Measurements from ENCODE around the gene PLCB1. TPM values are rescaled to one million over a fixed set of nuclear protein-coding genes. Genes with fewer than 3 reads are reported as not detected.

Gene PLCB1
- total RNA-seq, 1 experiment from 2014 or later, result 4.4 TPM

GRCh38 chr20:8322662-8323217 lies 190.7 kb downstream of the PLCB1 start:
- no peaks in the 10 kb centered on the region for H3K36me3 ChIP-seq (ENCODE audit: low read depth, low read length)
- H4K20me1 ChIP-seq (ENCODE audit: low read length), result no peaks in the 10 kb centered on the region
- ATAC-seq (no peak), DNase-seq (no peak)
- no peak overlapping the region for H3K27ac ChIP-seq (ENCODE audit: low read length)
- H3K9me3 ChIP-seq (ENCODE audit: low read length), result no peaks in the 10 kb centered on the region
- no peaks in the 10 kb centered on the region for H3F3A ChIP-seq (ENCODE audit: low read length, unreplicated experiment)
- H3K9ac ChIP-seq (ENCODE audit: low read length), result no peak overlapping the region
- H3K4me1 ChIP-seq (ENCODE audit: insufficient read depth, low read length), result no peaks in the 10 kb centered on the region
- intact Hi-C loops (cut with micrococcal nuclease), result no loop called here
- CTCF ChIA-PET, result no interaction called here
- no peaks in the 10 kb centered on the region for H3K9me2 ChIP-seq (replicated peaks; ENCODE audit: low read length)
- peaks cover 62% of the 10 kb centered on the region for H3K27me3 ChIP-seq (ENCODE audit: low read length)
- POLR2A ChIA-PET (ENCODE audit: unreplicated experiment), result no interaction called here
- no peak overlapping the region for H3K4me3 ChIP-seq (ENCODE audit: low read length)
- no peak overlapping the region for H3K4me2 ChIP-seq (ENCODE audit: low read length)
- H2AFZ ChIP-seq (ENCODE audit: low read length), result no peak overlapping the region
- TF ChIP-seq CTCF (conservative IDR thresholded peaks at IDR 0.05; ENCODE audit: low read depth, low read length) (no peak), EZH2 (IDR thresholded peaks at IDR 0.05; ENCODE audit: low read length, unreplicated experiment) (no peak), EZH2phosphoT487 (IDR thresholded peaks at IDR 0.05; ENCODE audit: borderline replicate concordance, low read length) (no peak)
- no TSS peak for BruUV-seq (replicated peaks)
- no peaks in the 10 kb centered on the region for H3K79me2 ChIP-seq (ENCODE audit: low read length)

DNA sequence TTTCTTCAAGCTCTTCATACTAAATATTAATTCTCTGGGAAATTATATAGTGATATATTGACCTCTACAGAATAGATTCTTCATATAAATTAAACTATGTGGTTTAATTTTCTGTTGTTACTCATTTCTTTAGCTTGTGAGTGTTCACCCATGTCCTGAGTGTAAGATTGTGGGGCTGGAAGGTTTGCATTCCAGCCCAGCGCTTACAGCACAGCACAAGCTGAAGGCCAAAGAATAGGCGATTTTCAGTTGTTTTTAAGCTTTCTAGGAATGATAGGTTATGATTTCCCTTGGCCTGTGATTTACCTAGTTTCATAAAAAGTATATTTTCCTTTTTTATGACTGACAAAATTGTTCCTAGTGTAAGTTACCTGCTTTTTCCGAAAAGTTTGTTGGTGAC lies 194.1 kb downstream of the PLCB1 start:
- ChIA-PET CTCF (no interaction called here), POLR2A (ENCODE audit: unreplicated experiment) (no interaction called here)
- H3K27me3 ChIP-seq (ENCODE audit: low read length), result peaks cover 64% of the 10 kb centered on the region
- no peak overlapping the region for H3K9ac ChIP-seq (ENCODE audit: low read length)
- BruUV-seq (replicated peaks), result no TSS peak
- no peaks in the 10 kb centered on the region for H4K20me1 ChIP-seq (ENCODE audit: low read length)
- H3K36me3 ChIP-seq (ENCODE audit: low read depth, low read length), result no peaks in the 10 kb centered on the region
- DNase-seq (no peak), ATAC-seq (no peak)
- H3K79me2 ChIP-seq (ENCODE audit: low read length), result no peaks in the 10 kb centered on the region
- no peaks in the 10 kb centered on the region for H3K4me1 ChIP-seq (ENCODE audit: insufficient read depth, low read length)
- TF ChIP-seq CTCF (conservative IDR thresholded peaks at IDR 0.05; ENCODE audit: low read depth, low read length) (no peak), EZH2phosphoT487 (IDR thresholded peaks at IDR 0.05; ENCODE audit: borderline replicate concordance, low read length) (no peak), EZH2 (IDR thresholded peaks at IDR 0.05; ENCODE audit: low read length, unreplicated experiment) (no peak)
- intact Hi-C loops (cut with micrococcal nuclease), result no loop called here
- H2AFZ ChIP-seq (ENCODE audit: low read length), result no peak overlapping the region
- no peaks in the 10 kb centered on the region for H3F3A ChIP-seq (ENCODE audit: low read length, unreplicated experiment)
- H3K9me2 ChIP-seq (replicated peaks; ENCODE audit: low read length), result no peaks in the 10 kb centered on the region
- H3K27ac ChIP-seq (ENCODE audit: low read length), result no peak overlapping the region
- H3K4me3 ChIP-seq (ENCODE audit: low read length), result no peak overlapping the region
- no peaks in the 10 kb centered on the region for H3K9me3 ChIP-seq (ENCODE audit: low read length)
- H3K4me2 ChIP-seq (ENCODE audit: low read length), result no peak overlapping the region

DNA sequence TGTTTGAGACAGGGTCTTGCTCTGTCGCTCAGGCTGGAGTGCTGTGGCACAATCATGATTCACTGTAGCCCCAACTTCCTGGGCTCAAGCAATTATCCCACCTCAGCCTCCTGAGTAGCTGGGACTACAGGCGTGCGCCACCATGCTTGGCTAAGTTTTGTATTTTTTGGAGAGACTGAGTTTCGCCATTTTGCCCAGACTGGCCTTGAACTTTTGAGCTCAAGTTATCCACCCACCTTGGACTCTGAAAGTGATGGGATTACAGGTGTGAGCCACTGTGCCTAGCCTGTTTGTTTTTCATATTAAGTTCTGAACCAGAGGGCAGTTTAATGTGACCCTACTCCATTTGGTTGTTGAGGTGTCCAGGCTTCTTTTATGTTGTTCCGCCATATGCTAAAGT lies 194.8 kb downstream of the PLCB1 start:
- no peak for DNase-seq
- Histone ChIP-seq H3K36me3 (ENCODE audit: low read depth, low read length) (no peaks in the 10 kb centered on the region), H3K27me3 (ENCODE audit: low read length) (peaks cover 61% of the 10 kb centered on the region), H3K4me3 (ENCODE audit: low read length) (no peak overlapping the region), H3K27ac (ENCODE audit: low read length) (no peak overlapping the region), H4K20me1 (ENCODE audit: low read length) (no peaks in the 10 kb centered on the region), H3K9ac (ENCODE audit: low read length) (no peak overlapping the region), H3K4me2 (ENCODE audit: low read length) (no peak overlapping the region), H3F3A (ENCODE audit: low read length, unreplicated experiment) (no peaks in the 10 kb centered on the region), H3K9me3 (ENCODE audit: low read length) (no peaks in the 10 kb centered on the region), H3K79me2 (ENCODE audit: low read length) (no peaks in the 10 kb centered on the region), H2AFZ (ENCODE audit: low read length) (no peak overlapping the region), H3K4me1 (ENCODE audit: insufficient read depth, low read length) (no peaks in the 10 kb centered on the region), H3K9me2 (replicated peaks; ENCODE audit: low read length) (no peaks in the 10 kb centered on the region)
- intact Hi-C loops (cut with micrococcal nuclease), result no loop called here
- no TSS peak for BruUV-seq (replicated peaks)
- no peak for ATAC-seq
- POLR2A ChIA-PET (ENCODE audit: unreplicated experiment), result no interaction called here
- TF ChIP-seq CTCF (conservative IDR thresholded peaks at IDR 0.05; ENCODE audit: low read depth, low read length) (no peak), EZH2phosphoT487 (IDR thresholded peaks at IDR 0.05; ENCODE audit: borderline replicate concordance, low read length) (no peak), EZH2 (IDR thresholded peaks at IDR 0.05; ENCODE audit: low read length, unreplicated experiment) (no peak)
- CTCF ChIA-PET, result no interaction called here

Measured in PC-3 (cell line).